GM21825 (cell line): ENCODE data around the gene GLDN.

ENCODE experiments used
- ATAC-seq: cut with Tn5 transposase; IDR thresholded peaks from one replicate; pipeline ENCODE4 v1.9.1; 2021; ENCODE audit warnings: mild to moderate bottlenecking, moderate library complexity; ENCODE audit not compliant: unreplicated experiment

Gene GLDN

GRCh38 chr15:51341366-51342226 lies at the start of gene GLDN:
Gene GLDN (plus strand): TSS chr15:51341655. CDS start chr15:51341685, 30 bp downstream.
- no peak for ATAC-seq

GRCh38 chr15:51298620-51299019 lies 42.8 kb upstream of the GLDN start:
- ATAC-seq = no peak

GRCh38 chr15:51299187-51300015 lies 42.1 kb upstream of the GLDN start:
- no peak for ATAC-seq

- ATAC-seq = no peak
These were observed 39.0 kb upstream of the GLDN start for GRCh38 chr15:51302480-51302879.

GRCh38 chr15:51303462-51303980 lies 37.9 kb upstream of the GLDN start:
- no peak for ATAC-seq

- ATAC-seq = no peak
These were observed 34.1 kb upstream of the GLDN start for GRCh38 chr15:51307325-51307724.

- no peak for ATAC-seq
These were observed 33.6 kb upstream of the GLDN start for GRCh38 chr15:51307811-51308210.

- ATAC-seq = no peak
These were observed 31.4 kb upstream of the GLDN start for GRCh38 chr15:51310064-51310463.

GRCh38 chr15:51311510-51311909 lies 29.9 kb upstream of the GLDN start:
- no peak for ATAC-seq

GRCh38 chr15:51312166-51313073 lies 29.0 kb upstream of the GLDN start:
- ATAC-seq = no peak

- no peak for ATAC-seq
These were observed 28.4 kb upstream of the GLDN start for GRCh38 chr15:51313074-51313393.

- ATAC-seq = no peak
These were observed 27.7 kb upstream of the GLDN start for GRCh38 chr15:51313644-51314280.

GRCh38 chr15:51314391-51315337 lies 26.8 kb upstream of the GLDN start:
- ATAC-seq = no peak

- no peak for ATAC-seq
These were observed 25.7 kb upstream of the GLDN start for GRCh38 chr15:51315726-51316125.

GRCh38 chr15:51316636-51317035 lies 24.8 kb upstream of the GLDN start:
- ATAC-seq = no peak

- ATAC-seq = no peak
These were observed 22.9 kb upstream of the GLDN start for GRCh38 chr15:51318382-51319150.

GRCh38 chr15:51319539-51319938 lies 21.9 kb upstream of the GLDN start:
- ATAC-seq = no peak

- ATAC-seq = no peak
These were observed 20.6 kb upstream of the GLDN start for GRCh38 chr15:51320843-51321242.
